Right lobe of liver (tissue), 6 donors: Measurements from ENCODE around the gene GUK1. TPM values are rescaled to one million over a fixed set of nuclear protein-coding genes. Genes with fewer than 3 reads are reported as not detected.

Experiments
- ATAC-seq, 4 donors: fragments of 200-7000 bp; cut with Tn5 transposase; one replicate each; pipeline ENCODE4 v1.9.1; 2020; ENCODE audit warnings: mild to moderate bottlenecking in 4 of 4, moderate library complexity in 4 of 4
- DNase-seq, 3 donors: peaks; one replicate each; pipeline ENCODE4 v3.0.0-alpha.2; 2020
- H3K27ac ChIP-seq, 3 donors: fragments of 200-600 bp; one replicate each; pipeline ENCODE4 v1.8.0; 2022
- H3K27me3 ChIP-seq, 2 donors: fragments of 200-600 bp; one replicate each; pipeline ENCODE4 v1.8.0; 2022
- H3K36me3 ChIP-seq, 4 donors: fragments of 200-600 bp; sonication (generic) in 1 of 4; one replicate each; pipeline versions ENCODE4 v1.5.1 to v1.8.0; 2017 to 2022; ENCODE audit warnings: control low read depth in 1 of 4
- H3K4me1 ChIP-seq, 4 donors: fragments of 200-600 bp; sonication (generic) in 1 of 4; one replicate each; pipeline versions ENCODE4 v1.5.1 to v1.8.0; 2017 to 2022; ENCODE audit warnings: control low read depth in 1 of 4
- H3K4me3 ChIP-seq, 3 donors: fragments of 200-600 bp; one replicate each; pipeline ENCODE4 v1.8.0; 2022
- H3K9me3 ChIP-seq, 4 donors: fragments of 200-600 bp; sonication (generic) in 1 of 4; one replicate each; pipeline versions ENCODE4 v1.5.1 to v1.8.0; 2017 to 2022; ENCODE audit warnings: control low read depth in 1 of 4
- POLR2A ChIP-seq: fragments of 450-650 bp; IDR thresholded peaks from one replicate; pipeline ENCODE4 v1.6.1; 2017; ENCODE audit warnings: antibody characterized with exemption, mild to moderate bottlenecking
- WGBS: methylation state at CpG from one replicate; pipeline ENCODE4 v1.1.6; 2018; ENCODE audit warnings: low coverage, low lambda C conversion rate; ENCODE audit not compliant: insufficient coverage; ENCODE audit errors: missing lambda C conversion rate; 5-methylcytosine and 5-hydroxymethylcytosine counted together
- intact Hi-C, 2 donors: fragments of 100-400 bp; cut with DNase I; formaldehyde crosslinking; loops; one replicate each; pipeline versions ENCODE4 v1.11.2 to v1.14.1; 2022
- total RNA-seq, 6 experiments: library from RNA; depleted of rRNA in 2 of 6; stranded (reverse); fragments of >200 nt in 2 of 6; fragmentation: NEBNext Ultra II Directional in 3 of 6; extraction: Animal tissue kit (Norgen Biotek cat#: 25700) in 3 of 6; gene quantifications; one replicate each; pipeline versions ENCODE4 v1.1.0 to v1.2.4, GENCODE V29; 2016 to 2023
- TF ChIP-seq, protein P1 (sequence below), 4 donors: fragments of 200-600 bp in 3 of 4; fragments of 450-650 bp in 1 of 4; IDR thresholded peaks; one replicate each; pipeline versions ENCODE4 v1.5.1 to v1.8.0; 2016 to 2022; ENCODE audit warnings: antibody characterized with exemption in 4 of 4, mild to moderate bottlenecking in 2 of 4
- donor health status: DM: no; HTN: yes; CAD: no.
- donor health status: DM: no; HTN: no; CAD: no.
- donor health status: DM: no; HTN: no; CAD: no.
- donor health status: DM: no; HTN: yes; CAD: no.
- donor health status: DM: no; HTN: yes; CAD: no.

GUK1 gene
- total RNA-seq, 6 experiments from 2014 or later, result 78.0 to 235 (median 108) TPM

DNA sequence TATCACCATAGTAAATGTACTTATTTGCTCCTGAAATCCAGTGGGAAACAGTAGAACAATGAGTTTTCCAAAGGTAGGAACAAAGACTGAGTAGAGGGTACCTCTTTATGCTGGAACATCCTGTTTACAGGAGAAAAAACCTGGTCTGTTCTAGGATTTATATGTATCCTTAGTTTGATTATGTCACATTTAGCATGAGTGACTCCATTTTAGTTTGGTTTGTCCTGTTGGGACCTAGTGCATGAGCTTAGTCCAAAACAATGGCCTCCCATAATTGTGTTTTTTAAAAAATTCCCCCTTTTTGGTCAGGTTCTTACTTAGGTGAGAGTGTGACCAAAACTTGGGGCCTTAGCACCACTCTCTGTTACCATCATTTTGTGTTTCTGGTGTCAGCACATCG lies 27.5 kb upstream of the GUK1 start:
- no peaks in the 10 kb centered on the region for H3K36me3 ChIP-seq
- TF ChIP-seq, protein P1, sequence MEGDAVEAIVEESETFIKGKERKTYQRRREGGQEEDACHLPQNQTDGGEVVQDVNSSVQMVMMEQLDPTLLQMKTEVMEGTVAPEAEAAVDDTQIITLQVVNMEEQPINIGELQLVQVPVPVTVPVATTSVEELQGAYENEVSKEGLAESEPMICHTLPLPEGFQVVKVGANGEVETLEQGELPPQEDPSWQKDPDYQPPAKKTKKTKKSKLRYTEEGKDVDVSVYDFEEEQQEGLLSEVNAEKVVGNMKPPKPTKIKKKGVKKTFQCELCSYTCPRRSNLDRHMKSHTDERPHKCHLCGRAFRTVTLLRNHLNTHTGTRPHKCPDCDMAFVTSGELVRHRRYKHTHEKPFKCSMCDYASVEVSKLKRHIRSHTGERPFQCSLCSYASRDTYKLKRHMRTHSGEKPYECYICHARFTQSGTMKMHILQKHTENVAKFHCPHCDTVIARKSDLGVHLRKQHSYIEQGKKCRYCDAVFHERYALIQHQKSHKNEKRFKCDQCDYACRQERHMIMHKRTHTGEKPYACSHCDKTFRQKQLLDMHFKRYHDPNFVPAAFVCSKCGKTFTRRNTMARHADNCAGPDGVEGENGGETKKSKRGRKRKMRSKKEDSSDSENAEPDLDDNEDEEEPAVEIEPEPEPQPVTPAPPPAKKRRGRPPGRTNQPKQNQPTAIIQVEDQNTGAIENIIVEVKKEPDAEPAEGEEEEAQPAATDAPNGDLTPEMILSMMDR (IDR thresholded peaks at IDR 0.05), result no peak
- no peak for TF ChIP-seq POLR2A
- peaks cover 0 to 9% (median 4%) of the 10 kb centered on the region in 4 donors for H3K4me1 ChIP-seq
- DNase-seq (no peak), ATAC-seq (no peak)
- intact Hi-C loops, result no loop called here
- WGBS, result 83% methylated on average over 1 of the region's 1 CpG
- no peaks in the 10 kb centered on the region for H3K9me3 ChIP-seq
- no peaks in the 10 kb centered on the region for H3K27me3 ChIP-seq
- H3K27ac ChIP-seq, result no peak overlapping the region
- H3K4me3 ChIP-seq, result no peak overlapping the region

DNA sequence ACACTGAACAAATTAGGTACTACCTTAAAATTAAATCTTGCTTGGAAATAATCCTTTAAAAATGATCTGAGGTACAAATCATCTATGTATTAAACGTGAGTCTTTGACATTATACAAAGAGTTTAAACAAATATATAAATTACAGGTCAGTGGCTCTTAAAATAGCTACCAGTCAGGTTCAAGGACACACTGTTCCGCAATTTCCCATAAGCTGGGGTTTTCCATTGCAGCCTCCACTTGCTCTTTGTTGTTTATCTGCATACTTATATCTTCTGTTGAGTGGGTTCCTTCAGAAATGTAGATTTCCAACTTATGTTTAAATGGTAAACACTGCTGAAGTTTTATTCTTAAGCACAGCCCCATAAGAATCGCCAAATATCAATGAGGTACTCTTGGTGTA lies 25.3 kb upstream of the GUK1 start:
- no peaks in the 10 kb centered on the region for H3K27me3 ChIP-seq
- TF ChIP-seq, protein P1 (IDR thresholded peaks at IDR 0.05), result no peak
- no peak for TF ChIP-seq POLR2A
- H3K27ac ChIP-seq, result no peak overlapping the region
- ATAC-seq (no peak), DNase-seq (no peak)
- intact Hi-C loops, result no loop called here
- H3K4me1 ChIP-seq, result no peaks in the 10 kb centered on the region
- H3K9me3 ChIP-seq, result no peaks in the 10 kb centered on the region
- no peaks in the 10 kb centered on the region for H3K36me3 ChIP-seq
- WGBS, result 51% methylated on average over 3 of the region's 3 CpGs
- no peak overlapping the region for H3K4me3 ChIP-seq

DNA sequence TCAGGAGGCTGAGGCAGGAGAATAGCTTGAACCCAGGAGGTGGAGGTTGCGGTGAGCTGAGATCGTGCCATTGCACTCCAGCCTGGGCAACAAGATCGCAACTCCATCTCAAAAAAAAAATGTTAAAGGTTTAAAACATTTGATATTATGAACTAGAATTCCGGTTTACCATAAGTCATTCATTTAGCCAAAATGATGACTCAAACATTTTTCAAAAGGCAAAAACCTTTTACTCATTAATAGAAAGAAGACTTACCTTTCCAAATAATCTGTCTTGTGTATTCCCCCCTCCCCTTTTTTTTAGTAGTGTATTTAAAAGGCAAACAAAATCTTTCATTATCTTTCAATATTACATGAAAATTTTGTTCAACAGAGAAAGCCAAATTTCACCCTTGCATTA lies 22.7 kb upstream of the GUK1 start:
- WGBS, result 96% methylated on average over 4 of the region's 4 CpGs
- H3K9me3 ChIP-seq, result no peaks in the 10 kb centered on the region
- DNase-seq (no peak), ATAC-seq (no peak)
- no peaks in the 10 kb centered on the region for H3K36me3 ChIP-seq
- TF ChIP-seq, protein P1 (IDR thresholded peaks at IDR 0.05), result no peak
- H3K4me3 ChIP-seq, result no peak overlapping the region
- H3K27ac ChIP-seq, result no peak overlapping the region
- no peaks in the 10 kb centered on the region for H3K4me1 ChIP-seq
- H3K27me3 ChIP-seq, result no peaks in the 10 kb centered on the region
- intact Hi-C loops, result no loop called here

DNA sequence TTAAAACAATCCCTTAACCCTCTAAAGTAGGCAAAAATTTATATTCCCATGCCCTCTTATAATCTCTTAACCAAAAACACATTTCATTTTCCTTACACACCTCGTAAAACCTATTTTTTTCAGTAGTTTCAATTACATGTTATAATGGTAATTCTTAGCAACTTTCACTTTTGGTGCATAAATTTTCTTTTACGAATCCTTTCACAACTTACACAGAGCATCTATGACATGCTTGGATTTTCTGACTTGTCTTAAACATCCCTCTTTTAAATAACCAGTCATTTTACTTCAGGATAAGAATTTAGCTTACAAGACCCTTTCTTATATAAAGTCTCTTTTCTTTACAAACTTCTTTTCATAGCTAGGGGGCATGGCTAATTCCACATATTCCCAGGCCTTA lies 22.0 kb upstream of the GUK1 start:
- DNase-seq, result no peak
- ATAC-seq, result no peak
- H3K36me3 ChIP-seq, result no peaks in the 10 kb centered on the region
- no peaks in the 10 kb centered on the region for H3K9me3 ChIP-seq
- WGBS, result 72% methylated on average over 2 of the region's 2 CpGs
- H3K27ac ChIP-seq, result no peak overlapping the region
- TF ChIP-seq POLR2A, result no peak
- TF ChIP-seq, protein P1 (IDR thresholded peaks at IDR 0.05), result no peak
- intact Hi-C loops, result no loop called here
- no peak overlapping the region for H3K4me3 ChIP-seq
- H3K4me1 ChIP-seq, result no peaks in the 10 kb centered on the region
- no peaks in the 10 kb centered on the region for H3K27me3 ChIP-seq

DNA sequence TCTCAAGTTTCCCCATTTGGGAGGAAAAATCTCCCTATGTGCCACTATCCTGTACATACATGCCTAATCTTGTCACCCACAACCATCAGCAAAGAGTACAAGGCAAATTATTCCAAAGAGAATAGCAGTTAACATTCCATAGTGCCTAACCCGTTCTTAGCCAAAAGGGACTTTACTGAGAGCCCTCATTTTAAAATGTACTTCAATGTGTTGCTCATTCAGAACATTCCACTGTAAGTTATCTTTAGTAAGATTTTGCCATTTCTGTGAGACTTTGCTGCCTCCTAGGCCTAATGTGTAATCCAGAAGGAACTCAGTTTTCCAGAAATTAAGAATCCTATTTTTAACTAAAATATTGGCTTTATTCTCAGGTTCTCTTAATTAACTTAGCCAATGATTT lies 19.7 kb upstream of the GUK1 start:
- no peaks in the 10 kb centered on the region for H3K4me1 ChIP-seq
- no peak for ATAC-seq
- intact Hi-C loops, result no loop called here
- 82% methylated on average over 1 of the region's 1 CpG for WGBS
- no peaks in the 10 kb centered on the region for H3K36me3 ChIP-seq
- no peaks in the 10 kb centered on the region for H3K9me3 ChIP-seq
- no peaks in the 10 kb centered on the region for H3K27me3 ChIP-seq
- TF ChIP-seq, protein P1 (IDR thresholded peaks at IDR 0.05), result no peak
- no peak for TF ChIP-seq POLR2A
- no peak overlapping the region for H3K27ac ChIP-seq
- DNase-seq, result no peak
- no peak overlapping the region for H3K4me3 ChIP-seq
